Natural killer cell treated with Interleukin-12 subunit alpha and Interleukin-12 subunit beta and Interleukin-15 and Interleukin-18, amount 100 ng/mL, for 72 hours (primary cell): Measurements from ENCODE around the gene PMEPA1. TPM values are rescaled to one million over a fixed set of nuclear protein-coding genes. Genes with fewer than 3 reads are reported as not detected.

Experiments used
- ATAC-seq, 2 donors: fragments of 150-1000 bp; cut with Tn5 transposase in 1 of 2; sonication (Bioruptor Pico), chemical (Tn5 transposase) in 1 of 2; 2 replicates each; pipeline ENCODE4 v1.10.0; 2021
- DNase-seq: peaks from one replicate; pipeline ENCODE4 v3.0.0; 2022; ENCODE audit warnings: low spot score
- H3K27ac Mint-ChIP-seq, 2 donors: 1 replicate in 1 of 2; 2 replicates in 1 of 2; pipeline ENCODE4 v1.8.0; 2022; ENCODE audit warnings: mixed read lengths in 2 of 2, mild to moderate bottlenecking in 1 of 2, moderate library complexity in 1 of 2
- H3K27me3 Mint-ChIP-seq, 2 donors: 1 replicate in 1 of 2; 2 replicates in 1 of 2; pipeline ENCODE4 v1.8.0; 2022; ENCODE audit warnings: mixed read lengths in 2 of 2
- H3K36me3 Mint-ChIP-seq: one replicate; pipeline ENCODE4 v1.8.0; 2022; ENCODE audit warnings: mixed read lengths
- H3K4me1 Mint-ChIP-seq, 2 donors: 1 replicate in 1 of 2; 2 replicates in 1 of 2; pipeline ENCODE4 v1.8.0; 2022; ENCODE audit warnings: low read depth in 2 of 2, mixed read lengths in 2 of 2, mild to moderate bottlenecking in 1 of 2
- H3K4me3 Mint-ChIP-seq: one replicate; pipeline ENCODE4 v1.8.0; 2022; ENCODE audit warnings: mixed read lengths
- H3K9me3 Mint-ChIP-seq: 2 replicates; pipeline ENCODE4 v1.8.0; 2022; ENCODE audit warnings: mixed read lengths
- total RNA-seq, 2 donors: library from RNA; stranded (reverse); gene quantifications; one replicate each; pipeline ENCODE4 v1.2.3, GENCODE V29; 2022

Gene PMEPA1
- total RNA-seq, 2 donors from 2014 or later = 0.08 TPM; not detected in 1

GRCh38 chr20:57701651-57702050, 8.2 kb downstream of the PMEPA1 start:
- no peak for DNase-seq
- Mint-ChIP-seq H3K9me3 (no peaks in the 10 kb centered on the region), H3K36me3 (no peaks in the 10 kb centered on the region), H3K4me3 (no peak overlapping the region), H3K4me1 (peaks cover 0 to 9% of the 10 kb centered on the region in 2 donors), H3K27ac (no peak overlapping the region), H3K27me3 (peaks cover 9 to 14% of the 10 kb centered on the region in 2 donors)
- no peak for ATAC-seq

DNA sequence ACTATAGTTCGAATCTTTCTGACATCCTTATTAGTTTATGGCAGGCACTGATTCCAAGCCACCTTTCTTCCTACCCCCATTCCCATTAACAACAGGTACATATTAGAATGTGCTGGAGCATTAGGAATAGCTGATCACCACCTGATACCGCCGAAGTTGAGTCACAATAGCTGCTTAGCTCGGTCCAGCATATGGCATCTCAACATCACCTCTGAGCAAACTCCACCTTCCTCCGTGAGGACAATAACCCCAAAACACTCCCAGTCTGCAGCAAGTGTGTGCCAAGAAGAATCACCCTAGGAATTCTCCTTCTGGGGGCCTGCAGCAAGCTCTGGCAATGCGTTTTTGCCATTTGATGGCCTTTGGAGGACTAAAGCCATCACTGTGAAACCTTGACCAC, 8.7 kb downstream of the PMEPA1 start:
- DNase-seq = no peak
- H3K4me1 Mint-ChIP-seq = peaks cover 0 to 9% of the 10 kb centered on the region in 2 donors

DNA sequence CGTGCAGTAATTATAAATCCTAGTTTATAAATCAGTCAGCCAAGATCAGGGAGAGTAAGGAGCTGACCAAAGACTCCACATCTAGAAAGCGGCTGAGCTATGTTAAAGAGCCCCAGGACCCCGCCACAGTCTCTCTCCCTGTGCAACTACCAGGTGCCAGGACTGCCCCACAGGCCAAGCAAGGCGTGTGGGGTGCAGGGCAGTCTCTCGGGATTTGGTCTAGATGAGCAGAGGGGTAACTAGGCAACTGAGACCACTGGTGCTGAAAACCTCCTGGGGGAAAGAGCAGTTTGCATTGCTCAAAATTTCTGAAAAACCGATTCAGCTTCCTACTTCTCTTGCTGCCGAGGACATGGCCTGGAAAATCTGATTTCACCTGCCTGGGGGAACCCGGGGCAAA, 10.4 kb downstream of the PMEPA1 start:
- no peak overlapping the region for H3K27ac Mint-ChIP-seq
- no peak for DNase-seq
- H3K4me3 Mint-ChIP-seq = no peak overlapping the region
- H3K36me3 Mint-ChIP-seq = no peaks in the 10 kb centered on the region
- ATAC-seq = no peak
- peaks cover 11 to 16% of the 10 kb centered on the region in 2 donors for H3K27me3 Mint-ChIP-seq
- peaks cover 0 to 9% of the 10 kb centered on the region in 2 donors for H3K4me1 Mint-ChIP-seq
- H3K9me3 Mint-ChIP-seq = no peaks in the 10 kb centered on the region

More for the DNA sequence above, 8.7 kb downstream of the PMEPA1 start:
- Mint-ChIP-seq H3K27me3 (peaks cover 9 to 16% of the 10 kb centered on the region in 2 donors), H3K9me3 (no peaks in the 10 kb centered on the region), H3K36me3 (no peaks in the 10 kb centered on the region), H3K27ac (no peak overlapping the region), H3K4me3 (no peak overlapping the region)
- ATAC-seq = no peak

GRCh38 chr20:57698867-57699275, 10.9 kb downstream of the PMEPA1 start:
- DNase-seq (no peak), ATAC-seq (peak in 1 of 2 donors; percentile 6)
- Mint-ChIP-seq H3K4me1 (peaks cover 0 to 9% of the 10 kb centered on the region in 2 donors), H3K27me3 (peaks cover 11 to 16% of the 10 kb centered on the region in 2 donors), H3K36me3 (no peaks in the 10 kb centered on the region), H3K9me3 (no peaks in the 10 kb centered on the region), H3K4me3 (no peak overlapping the region), H3K27ac (no peak overlapping the region)

DNA sequence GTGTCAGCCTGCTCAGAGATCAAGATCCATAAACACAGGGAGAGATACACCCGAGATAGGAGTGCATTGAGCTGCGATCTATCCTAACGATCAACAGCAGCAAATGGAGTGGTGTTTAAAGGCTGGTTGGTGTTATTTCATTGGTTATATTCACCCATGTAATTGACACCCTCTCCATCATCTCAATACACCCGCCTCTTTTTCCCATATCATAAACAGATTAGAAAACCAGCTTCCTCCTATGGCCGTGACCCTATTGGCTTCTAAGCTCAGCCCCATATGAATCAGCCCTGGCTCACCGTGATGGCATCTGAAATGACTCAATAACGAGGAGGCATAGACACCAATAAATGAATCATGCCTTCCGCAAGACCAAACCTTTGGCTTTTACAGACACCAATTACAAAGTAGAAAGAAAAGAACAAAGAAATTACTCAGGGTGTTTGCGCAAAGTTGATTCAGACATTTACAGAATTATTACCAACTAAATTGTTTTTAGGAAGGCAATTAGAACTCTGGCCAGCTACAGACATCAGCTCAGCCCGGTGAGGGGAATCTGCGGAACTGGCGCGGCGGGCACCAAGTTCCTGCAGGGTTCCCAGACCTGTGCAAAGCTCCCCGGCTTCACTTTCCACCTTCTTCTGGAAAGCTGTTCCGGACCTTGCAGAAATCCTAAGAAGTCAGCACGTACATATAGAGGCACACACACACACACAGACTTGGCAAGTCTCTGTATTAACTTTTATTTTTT, 11.5 kb downstream of the PMEPA1 start:
- H3K27me3 Mint-ChIP-seq = peaks cover 11 to 16% of the 10 kb centered on the region in 2 donors
- H3K4me3 Mint-ChIP-seq = peak overlapping the region; percentile 59
- H3K4me1 Mint-ChIP-seq = peaks cover 0 to 9% of the 10 kb centered on the region in 2 donors
- H3K27ac Mint-ChIP-seq = peak overlapping the region in 1 of 2 donors; percentile 34
- DNase-seq (no peak), ATAC-seq (peak; percentile 63 to 92)
- no peaks in the 10 kb centered on the region for H3K9me3 Mint-ChIP-seq
- no peaks in the 10 kb centered on the region for H3K36me3 Mint-ChIP-seq

DNA sequence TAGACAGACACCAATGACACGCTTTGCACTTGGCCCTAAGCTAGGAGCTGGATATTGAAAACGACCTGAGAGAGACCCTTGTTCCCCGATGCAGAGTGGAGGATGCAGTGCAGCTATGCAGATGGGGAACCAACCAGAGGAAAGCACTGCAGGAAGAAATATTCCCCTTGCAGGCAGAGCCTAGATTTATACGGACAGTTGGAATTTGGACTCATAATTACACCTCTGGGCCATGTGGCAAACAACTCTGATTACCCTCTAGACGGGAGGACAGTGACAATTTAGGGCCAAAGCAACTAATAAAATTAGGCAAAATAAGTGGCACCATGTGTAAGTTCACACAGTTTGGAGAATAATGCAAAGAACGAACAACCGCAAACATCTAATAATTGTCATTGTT, 12.3 kb downstream of the PMEPA1 start:
- Mint-ChIP-seq H3K27me3 (peaks cover 11 to 16% of the 10 kb centered on the region in 2 donors), H3K4me1 (peaks cover 2 to 9% of the 10 kb centered on the region in 2 donors), H3K4me3 (no peak overlapping the region), H3K36me3 (no peaks in the 10 kb centered on the region), H3K27ac (no peak overlapping the region), H3K9me3 (no peaks in the 10 kb centered on the region)
- DNase-seq (no peak), ATAC-seq (no peak)

DNA sequence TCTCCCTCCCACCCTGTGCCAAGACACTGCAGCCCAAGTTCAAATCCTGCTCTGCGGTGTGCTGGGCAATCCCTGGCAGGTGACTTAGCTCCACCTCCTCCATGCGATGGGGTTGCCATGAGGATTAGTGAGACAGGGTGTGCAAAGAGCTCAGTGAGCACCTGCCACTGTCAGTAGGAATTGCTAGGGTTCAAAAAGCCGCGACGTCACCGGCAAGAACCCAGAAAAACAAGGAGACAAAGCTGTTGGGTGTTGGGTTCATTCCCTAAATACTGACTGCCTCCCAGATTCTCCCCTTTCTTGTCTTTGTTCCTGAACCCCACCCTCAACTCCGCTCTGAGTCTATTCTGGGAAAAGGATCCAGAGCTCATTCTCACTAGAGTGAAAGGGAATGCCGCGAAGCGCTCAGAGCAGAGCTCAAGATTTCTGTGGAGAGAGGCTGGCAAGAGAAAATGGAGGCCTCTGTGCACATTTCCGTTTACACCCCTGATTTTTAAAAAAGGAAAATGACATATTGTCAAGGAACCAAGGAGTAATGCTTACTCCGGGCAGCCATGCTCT, 13.3 kb downstream of the PMEPA1 start:
- no peaks in the 10 kb centered on the region for H3K9me3 Mint-ChIP-seq
- DNase-seq (no peak), ATAC-seq (no peak)
- peaks cover 5 to 9% of the 10 kb centered on the region in 2 donors for H3K4me1 Mint-ChIP-seq
- peaks cover 16 to 17% of the 10 kb centered on the region in 2 donors for H3K27me3 Mint-ChIP-seq
- no peak overlapping the region for H3K4me3 Mint-ChIP-seq
- no peak overlapping the region for H3K27ac Mint-ChIP-seq
- no peaks in the 10 kb centered on the region for H3K36me3 Mint-ChIP-seq

DNA sequence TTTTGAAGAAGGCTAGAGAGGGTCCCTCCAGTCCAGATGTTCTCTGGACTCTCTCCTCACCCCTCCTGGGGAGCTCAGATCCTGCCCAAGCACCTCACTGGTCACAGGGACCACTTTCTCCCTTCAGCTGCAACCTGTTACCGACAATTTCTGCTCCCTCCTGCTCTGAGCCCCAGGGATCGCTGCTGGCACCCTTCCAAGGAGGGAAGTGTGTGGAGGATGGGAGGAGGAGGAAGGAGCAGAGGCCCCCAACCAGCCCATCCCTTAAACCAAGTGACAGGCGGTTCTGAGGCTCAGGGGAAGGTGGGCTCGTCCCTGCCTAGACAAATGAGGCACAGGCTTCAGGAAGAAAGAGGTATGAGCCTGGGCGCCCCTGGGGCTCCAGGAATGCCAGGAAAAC, 13.9 kb downstream of the PMEPA1 start:
- Mint-ChIP-seq H3K27me3 (peaks cover 13 to 15% of the 10 kb centered on the region in 2 donors), H3K9me3 (no peaks in the 10 kb centered on the region), H3K4me3 (no peak overlapping the region), H3K36me3 (no peaks in the 10 kb centered on the region), H3K27ac (no peak overlapping the region), H3K4me1 (peaks cover 5 to 9% of the 10 kb centered on the region in 2 donors)
- DNase-seq (no peak), ATAC-seq (no peak)

DNA sequence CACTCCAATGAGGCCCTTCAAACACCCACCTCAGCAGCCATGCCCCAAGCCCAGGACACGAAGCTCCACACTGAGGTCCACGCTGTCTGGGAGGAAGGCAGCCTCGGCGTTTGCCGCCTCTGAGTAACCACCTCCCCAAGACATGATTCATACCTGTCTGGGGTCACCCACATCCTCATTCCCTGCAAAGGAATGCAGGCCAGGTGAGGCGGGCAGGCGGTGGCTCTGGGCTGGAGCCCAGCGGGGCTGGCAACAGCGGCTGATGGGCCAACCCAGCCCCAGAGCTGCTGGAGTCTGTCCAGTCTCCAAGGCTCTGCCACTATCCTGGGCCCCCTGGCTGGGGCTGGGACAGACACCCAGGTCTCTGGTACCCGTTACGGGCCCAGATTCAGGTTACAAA, 14.8 kb downstream of the PMEPA1 start:
- Mint-ChIP-seq H3K27me3 (peaks cover 10 to 15% of the 10 kb centered on the region in 2 donors), H3K27ac (no peak overlapping the region)

DNA sequence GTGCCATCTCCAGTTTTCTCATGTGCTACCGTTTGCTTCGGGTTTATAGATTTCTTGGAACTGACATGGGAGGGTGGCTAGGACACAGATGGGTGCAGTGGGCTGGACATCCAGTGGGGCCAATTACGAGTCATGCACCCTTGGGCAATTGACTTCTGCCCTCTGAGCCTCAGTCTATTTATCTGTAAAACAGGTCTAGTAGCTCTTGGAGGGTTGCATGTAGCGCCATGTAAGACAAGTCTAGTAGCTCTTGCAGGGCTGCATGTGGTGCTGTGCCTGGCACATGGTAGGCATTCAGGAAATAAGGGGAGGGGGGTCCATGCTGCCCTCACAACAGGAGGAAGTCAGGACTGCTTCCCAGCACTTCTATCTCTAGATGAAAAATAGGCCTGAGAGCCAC, 15.3 kb downstream of the PMEPA1 start:
- no peak for ATAC-seq
- H3K27ac Mint-ChIP-seq = no peak overlapping the region
- no peaks in the 10 kb centered on the region for H3K36me3 Mint-ChIP-seq

More for the DNA sequence above, 14.8 kb downstream of the PMEPA1 start:
- H3K36me3 Mint-ChIP-seq = no peaks in the 10 kb centered on the region
- H3K4me3 Mint-ChIP-seq = no peak overlapping the region
- H3K4me1 Mint-ChIP-seq = peaks cover 5 to 9% of the 10 kb centered on the region in 2 donors
- ATAC-seq = no peak
- no peak for DNase-seq
- no peaks in the 10 kb centered on the region for H3K9me3 Mint-ChIP-seq

DNA sequence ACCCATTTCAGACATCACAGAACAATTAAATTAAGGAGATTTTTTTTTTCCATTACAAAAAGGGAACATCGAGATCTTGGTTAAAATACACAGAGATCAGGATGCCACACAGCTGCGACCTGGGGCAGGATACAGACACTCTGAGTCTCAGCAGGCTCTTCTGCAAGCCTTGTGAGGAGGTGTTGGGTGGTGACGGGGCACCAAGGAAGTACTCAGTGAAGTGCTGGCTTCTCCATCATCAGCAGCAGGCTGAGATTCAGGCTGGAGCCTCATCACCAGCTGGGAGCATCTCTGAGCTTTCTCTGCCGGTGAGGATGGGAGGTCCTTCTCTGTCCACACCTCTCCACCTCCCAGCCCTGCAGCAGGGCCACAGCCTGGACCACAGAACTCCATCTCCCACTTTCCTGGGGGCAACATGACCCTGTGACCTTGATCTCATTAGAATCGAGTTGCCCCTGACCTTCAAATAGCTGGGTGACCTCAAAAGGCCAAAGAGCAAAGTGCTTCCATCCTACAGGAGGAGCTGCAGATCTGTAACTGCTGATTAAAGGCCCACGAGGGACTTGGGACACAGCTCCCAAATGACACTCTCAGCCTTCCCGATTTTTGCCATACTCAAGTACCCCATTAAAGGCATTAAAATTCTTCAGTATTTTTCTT, 16.0 kb downstream of the PMEPA1 start:
- Mint-ChIP-seq H3K4me1 (peaks cover 5 to 9% of the 10 kb centered on the region in 2 donors), H3K27ac (no peak overlapping the region), H3K27me3 (peaks cover 10 to 15% of the 10 kb centered on the region in 2 donors), H3K36me3 (no peaks in the 10 kb centered on the region), H3K9me3 (no peaks in the 10 kb centered on the region), H3K4me3 (no peak overlapping the region)
- DNase-seq (no peak), ATAC-seq (no peak)

More for the DNA sequence above, 15.3 kb downstream of the PMEPA1 start:
- Mint-ChIP-seq H3K9me3 (no peaks in the 10 kb centered on the region), H3K27me3 (peaks cover 10 to 15% of the 10 kb centered on the region in 2 donors), H3K4me1 (peaks cover 5 to 9% of the 10 kb centered on the region in 2 donors), H3K4me3 (no peak overlapping the region)
- DNase-seq = no peak

DNA sequence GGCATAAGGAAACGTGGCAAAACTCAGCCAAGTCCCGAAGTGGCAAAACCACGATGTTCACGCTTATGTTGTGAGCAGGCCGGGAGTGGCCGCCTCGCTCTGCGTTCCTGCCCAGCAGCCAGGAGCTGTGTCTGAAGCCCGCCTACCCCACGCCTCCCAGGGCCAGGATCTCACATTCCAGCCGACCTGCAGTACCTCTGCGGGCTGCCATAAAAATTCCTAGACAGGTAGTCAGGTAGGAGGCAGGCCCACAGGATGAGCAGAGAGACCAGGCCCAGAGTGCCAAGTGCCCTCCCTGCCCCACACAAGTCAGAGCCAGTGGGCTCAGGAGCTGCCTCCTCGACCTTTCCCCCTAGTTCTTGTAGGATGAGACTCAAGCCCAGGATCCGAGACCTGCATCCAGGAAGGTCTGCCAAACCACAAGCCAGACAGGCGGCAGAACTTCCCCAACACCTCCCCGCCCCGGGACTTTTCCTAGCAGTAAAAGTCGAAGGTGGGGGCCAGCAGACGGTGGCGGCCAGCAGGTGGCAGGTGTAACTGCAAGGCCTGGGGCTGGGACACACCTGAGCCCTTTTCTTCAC, 16.7 kb downstream of the PMEPA1 start:
- Mint-ChIP-seq H3K4me3 (no peak overlapping the region), H3K36me3 (no peaks in the 10 kb centered on the region), H3K9me3 (no peaks in the 10 kb centered on the region), H3K27ac (no peak overlapping the region), H3K4me1 (peaks cover 3 to 5% of the 10 kb centered on the region in 2 donors), H3K27me3 (peaks cover 10 to 15% of the 10 kb centered on the region in 2 donors)
- DNase-seq (no peak), ATAC-seq (no peak)

DNA sequence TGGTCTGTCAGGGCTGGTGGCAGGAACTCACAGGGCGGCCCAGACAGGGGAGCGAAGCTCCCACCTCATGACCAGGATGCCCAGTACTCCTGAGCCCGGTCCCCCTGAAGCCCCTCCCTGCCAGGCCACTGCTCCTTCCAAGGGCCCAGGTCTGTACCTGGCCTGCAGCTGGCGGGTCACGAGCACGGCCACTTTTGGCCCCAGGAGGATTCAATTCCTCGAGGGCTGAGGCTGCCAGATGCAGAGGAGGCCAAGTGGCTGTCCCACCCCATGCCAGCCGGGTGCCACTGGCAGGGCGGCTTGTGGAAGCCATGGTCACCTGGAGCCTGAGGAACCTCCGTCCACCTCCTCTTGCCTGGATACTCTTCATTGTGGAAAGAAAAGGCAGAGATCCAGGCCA, 17.4 kb downstream of the PMEPA1 start:
- no peaks in the 10 kb centered on the region for H3K9me3 Mint-ChIP-seq
- no peaks in the 10 kb centered on the region for H3K36me3 Mint-ChIP-seq
- DNase-seq = no peak
- no peak overlapping the region for H3K27ac Mint-ChIP-seq
- peaks cover 9 to 12% of the 10 kb centered on the region in 2 donors for H3K27me3 Mint-ChIP-seq
- no peak overlapping the region for H3K4me3 Mint-ChIP-seq
- no peak for ATAC-seq
- peaks cover 0 to 5% of the 10 kb centered on the region in 2 donors for H3K4me1 Mint-ChIP-seq
